Gastrocnemius medialis (tissue), 4 donors: ENCODE results near the gene ACTL6B. TPM values are rescaled to one million over a fixed set of nuclear protein-coding genes. Genes with fewer than 3 reads are reported as not detected.
"Not testable (repeated sequence)": the region's sequence is repeated elsewhere in the genome, so short reads cannot be mapped to it uniquely, and the experiment has no call there.

Source experiments
- ATAC-seq, 2 donors: fragments of 150-250 bp; one replicate each; pipeline ENCODE4 v1.9.1; 2016
- DNase-seq, 2 donors: peaks; one replicate each; pipeline ENCODE4 v3.0.0-alpha.2; 2019
- H3K27ac ChIP-seq, 4 donors: fragments of 200-600 bp; sonication (generic); 1 replicate in 1 of 4; 2 replicates in 3 of 4; pipeline ENCODE4 v1.5.1; 2016 to 2018; ENCODE audit warnings: mild to moderate bottlenecking in 2 of 4, moderate library complexity in 1 of 4
- H3K27me3 ChIP-seq, 3 donors: fragments of 200-600 bp; sonication (generic) in 2 of 3; 1 replicate in 1 of 3; 2 replicates in 2 of 3; pipeline versions ENCODE4 v1.5.1 to v1.6.0; 2016 to 2019; ENCODE audit warnings: mild to moderate bottlenecking in 1 of 3, moderate library complexity in 1 of 3
- H3K36me3 ChIP-seq, 2 donors: fragments of 200-600 bp; sonication (generic) in 1 of 2; one replicate each; pipeline ENCODE4 v1.5.1; 2017 to 2018
- H3K4me1 ChIP-seq, 2 donors: fragments of 200-600 bp; sonication (generic) in 1 of 2; one replicate each; pipeline ENCODE4 v1.5.1; 2016 to 2017; ENCODE audit warnings: mild to moderate bottlenecking in 2 of 2
- H3K4me3 ChIP-seq, 4 donors: fragments of 200-600 bp; sonication (generic) in 3 of 4; 1 replicate in 1 of 4; 2 replicates in 3 of 4; pipeline ENCODE4 v1.5.1; 2016 to 2019; ENCODE audit warnings: mild to moderate bottlenecking in 2 of 4
- H3K9me3 ChIP-seq, 3 donors: fragments of 200-600 bp; sonication (generic) in 2 of 3; 1 replicate in 1 of 3; 2 replicates in 2 of 3; pipeline ENCODE4 v1.5.1; 2016 to 2019
- POLR2A ChIP-seq, 2 donors: fragments of 450-650 bp; IDR thresholded peaks; one replicate each; pipeline ENCODE4 v1.6.1; 2017; ENCODE audit warnings: antibody characterized with exemption in 2 of 2, mild to moderate bottlenecking in 2 of 2, moderate library complexity in 2 of 2
- in situ Hi-C, 4 donors: fragments of 200-750 bp; cut with MboI; loops; one replicate each; pipeline versions ENCODE4 v1.15.0 to v1.8.0; 2017; ENCODE audit warnings: low sequenced_read_pairs in 4 of 4
- intact Hi-C: fragments of 100-400 bp; cut with DNase I; formaldehyde crosslinking; loops from one replicate; pipeline ENCODE4 v1.15.1; 2023; ENCODE audit warnings: low total_unique reads
- total RNA-seq, 4 donors: library from RNA; depleted of rRNA; stranded (reverse); fragments of >200 nt; gene quantifications; one replicate each; pipeline versions ENCODE4 v1.1.0 to v1.2.3, GENCODE V29; 2016
- TF ChIP-seq, protein P1 (sequence below), 5 experiments: fragments of 450-650 bp in 3 of 5; fragments of 200-600 bp in 2 of 5; sonication (generic) in 2 of 5; IDR thresholded peaks in 4 of 5; conservative IDR thresholded peaks in 1 of 5; 1 replicate in 4 of 5; 2 replicates in 1 of 5; pipeline ENCODE4 v1.5.1; 2016 to 2019; ENCODE audit warnings: antibody characterized with exemption in 5 of 5, mild to moderate bottlenecking in 3 of 5, moderate library complexity in 3 of 5

Gene ACTL6B
- total RNA-seq, 4 donors from 2014 or later: not detected

DNA sequence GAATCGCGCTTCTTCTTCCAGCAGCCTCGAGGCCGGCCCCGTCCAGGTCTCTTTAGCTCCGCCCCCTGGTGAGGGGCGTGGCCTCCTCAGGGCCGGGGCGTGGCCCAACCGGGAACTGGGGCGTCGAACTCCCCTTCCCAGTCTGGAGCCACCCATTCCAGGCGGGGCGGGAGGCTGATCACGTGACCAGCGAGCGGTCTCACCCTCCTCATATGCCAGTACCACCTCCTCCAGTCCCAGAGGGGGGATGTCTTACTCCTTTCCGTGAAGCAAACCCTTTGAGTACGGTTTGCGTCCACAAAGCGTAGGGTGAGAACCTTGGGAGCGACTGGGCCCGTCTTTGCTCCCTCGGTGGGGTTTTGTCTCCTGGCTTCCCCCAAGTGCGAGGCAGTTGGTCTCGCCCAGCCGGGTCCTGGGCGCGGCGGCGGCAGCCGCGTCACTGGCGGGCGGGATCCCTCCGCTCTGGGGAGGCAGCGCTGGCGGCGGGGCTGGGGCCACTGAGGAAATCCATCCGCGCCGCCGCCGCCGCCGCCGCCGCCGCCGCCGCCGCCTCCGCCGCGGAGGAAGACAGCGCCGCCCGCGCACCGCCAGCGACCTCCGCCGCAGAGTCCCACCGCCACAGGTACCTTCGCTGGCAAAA, 17.2 kb upstream of the ACTL6B start, which contains the start of gene GNB2:
Gene GNB2, plus strand, starts transcription at position 439 of the 640 bp plus-strand sequence. CDS start 2,526 bp downstream, outside the sequence.
- Histone ChIP-seq H3K36me3 (peaks cover 0 to 21% of the 10 kb centered on the region in 2 donors), H3K27ac (peak within 1 kb of the TSS; percentile 96 to 100 (median 99)), H3K27me3 (no peaks in the 10 kb centered on the region), H3K4me3 (peak within 1 kb of the TSS; percentile 95 to 100 (median 97)), H3K4me1 (peaks cover 0 to 8% of the 10 kb centered on the region in 2 donors), H3K9me3 (no peaks in the 10 kb centered on the region)
- DNase-seq (peak; percentile 98 to 99), ATAC-seq (peak; percentile 90)
- in situ Hi-C loops: no loop called here
- intact Hi-C loops: loop anchor here (1.0 to 10.0 kb wide), 6 partner anchors 33 to 581 kb away; partner anchors contain the start of genes FBXO24, LRCH4, MOSPD3 and POP7
- TF ChIP-seq POLR2A (IDR thresholded peaks at IDR 0.05): peak; percentile 83 to 87
- TF ChIP-seq, protein P1, sequence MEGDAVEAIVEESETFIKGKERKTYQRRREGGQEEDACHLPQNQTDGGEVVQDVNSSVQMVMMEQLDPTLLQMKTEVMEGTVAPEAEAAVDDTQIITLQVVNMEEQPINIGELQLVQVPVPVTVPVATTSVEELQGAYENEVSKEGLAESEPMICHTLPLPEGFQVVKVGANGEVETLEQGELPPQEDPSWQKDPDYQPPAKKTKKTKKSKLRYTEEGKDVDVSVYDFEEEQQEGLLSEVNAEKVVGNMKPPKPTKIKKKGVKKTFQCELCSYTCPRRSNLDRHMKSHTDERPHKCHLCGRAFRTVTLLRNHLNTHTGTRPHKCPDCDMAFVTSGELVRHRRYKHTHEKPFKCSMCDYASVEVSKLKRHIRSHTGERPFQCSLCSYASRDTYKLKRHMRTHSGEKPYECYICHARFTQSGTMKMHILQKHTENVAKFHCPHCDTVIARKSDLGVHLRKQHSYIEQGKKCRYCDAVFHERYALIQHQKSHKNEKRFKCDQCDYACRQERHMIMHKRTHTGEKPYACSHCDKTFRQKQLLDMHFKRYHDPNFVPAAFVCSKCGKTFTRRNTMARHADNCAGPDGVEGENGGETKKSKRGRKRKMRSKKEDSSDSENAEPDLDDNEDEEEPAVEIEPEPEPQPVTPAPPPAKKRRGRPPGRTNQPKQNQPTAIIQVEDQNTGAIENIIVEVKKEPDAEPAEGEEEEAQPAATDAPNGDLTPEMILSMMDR (IDR thresholded peaks at IDR 0.05 in 4 of 5, conservative IDR thresholded peaks at IDR 0.05 in 1 of 5): peak in 2 of 5 experiments; percentile 43 to 53

DNA sequence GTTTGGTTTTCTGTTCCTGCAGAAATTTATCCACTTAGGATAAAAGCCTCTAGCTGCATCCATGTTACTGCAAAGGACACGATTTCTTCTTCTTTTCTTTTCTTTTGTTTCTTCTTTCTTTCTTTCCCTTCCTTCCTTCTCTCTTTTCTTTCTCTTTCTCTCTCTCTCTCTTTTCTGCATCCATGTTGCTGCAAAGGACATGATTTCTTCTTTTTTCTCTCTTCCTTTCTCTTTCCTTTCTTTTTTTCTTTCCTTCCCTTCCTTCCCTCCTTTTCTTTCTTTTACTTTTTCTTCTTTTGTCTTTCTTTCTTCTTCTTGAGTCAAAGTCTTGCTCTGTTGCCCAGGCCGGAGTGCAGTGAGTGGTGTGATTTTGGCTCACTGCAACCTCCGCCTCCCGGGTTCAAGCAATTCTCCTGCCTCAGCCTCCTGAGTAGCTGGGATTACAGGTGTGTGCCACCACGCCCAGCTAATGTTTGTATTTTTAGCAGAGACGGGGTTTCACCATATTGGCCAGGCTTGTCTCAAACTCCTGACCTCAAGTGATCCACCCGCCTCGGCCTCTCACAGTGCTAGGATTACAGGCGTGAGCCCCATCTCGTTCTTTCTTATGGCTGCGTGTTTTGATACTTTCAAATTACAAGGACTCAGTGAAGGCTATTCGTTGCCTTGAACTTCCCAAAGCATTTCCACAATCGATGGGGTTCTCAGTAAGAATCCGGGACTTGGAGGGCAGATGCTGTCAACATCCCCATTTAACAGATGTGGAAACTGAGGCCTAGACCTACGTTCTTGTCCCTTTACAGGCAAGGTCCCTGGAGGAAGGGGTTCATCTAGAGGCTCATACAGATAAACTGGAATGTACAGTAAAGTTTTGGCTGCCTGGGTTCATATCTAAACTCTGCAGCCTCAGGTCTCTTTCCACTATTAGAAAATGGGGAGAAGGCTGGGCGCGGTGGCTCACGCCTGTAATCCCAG, 15.4 kb upstream of the ACTL6B start:
- DNase-seq (no peak), ATAC-seq (no peak)
- H3K4me1 ChIP-seq: peaks cover 0 to 8% of the 10 kb centered on the region in 2 donors
- no peak overlapping the region for H3K4me3 ChIP-seq
- H3K36me3 ChIP-seq: peaks cover 0 to 3% of the 10 kb centered on the region in 2 donors
- no peak overlapping the region for H3K27ac ChIP-seq
- TF ChIP-seq POLR2A (IDR thresholded peaks at IDR 0.05): no peak
- TF ChIP-seq, protein P1 (IDR thresholded peaks at IDR 0.05 in 4 of 5, conservative IDR thresholded peaks at IDR 0.05 in 1 of 5): no peak
- intact Hi-C loops (loop anchor here (10.0 kb wide), 2 partner anchors 197 to 583 kb away; partner anchors contain the start of gene TSC22D4), in situ Hi-C loops (no loop called here)
- H3K9me3 ChIP-seq: no peaks in the 10 kb centered on the region
- H3K27me3 ChIP-seq: no peaks in the 10 kb centered on the region

DNA sequence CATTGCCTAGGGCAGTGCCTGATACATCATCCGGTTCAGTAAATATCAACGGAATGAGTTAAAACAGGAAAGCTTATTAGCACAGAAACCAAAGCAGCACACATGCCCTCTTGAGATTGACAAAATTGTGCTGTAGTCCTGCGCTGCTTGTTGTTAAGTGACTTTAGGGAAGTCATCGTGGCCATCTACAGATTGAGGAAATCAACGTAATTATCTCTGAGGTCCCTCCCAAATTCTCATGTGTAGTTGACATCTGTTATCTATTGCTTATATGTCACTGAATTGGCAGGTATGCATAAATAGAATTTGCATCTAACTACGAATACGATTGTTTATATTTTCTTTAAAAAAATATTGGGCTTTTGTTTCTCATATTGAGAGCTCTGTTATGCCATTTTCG, 13.8 kb upstream of the ACTL6B start:
- Histone ChIP-seq H3K27me3 (no peaks in the 10 kb centered on the region), H3K9me3 (no peaks in the 10 kb centered on the region), H3K4me1 (no peaks in the 10 kb centered on the region), H3K36me3 (no peaks in the 10 kb centered on the region), H3K27ac (no peak overlapping the region), H3K4me3 (no peak overlapping the region)
- DNase-seq (no peak), ATAC-seq (no peak)
- in situ Hi-C loops (no loop called here), intact Hi-C loops (loop anchor here (10.0 kb wide), 2 partner anchors 195 to 585 kb away; partner anchors contain the start of gene TSC22D4)
- TF ChIP-seq, protein P1 (IDR thresholded peaks at IDR 0.05 in 4 of 5, conservative IDR thresholded peaks at IDR 0.05 in 1 of 5): no peak
- no peak for TF ChIP-seq POLR2A (IDR thresholded peaks at IDR 0.05)

DNA sequence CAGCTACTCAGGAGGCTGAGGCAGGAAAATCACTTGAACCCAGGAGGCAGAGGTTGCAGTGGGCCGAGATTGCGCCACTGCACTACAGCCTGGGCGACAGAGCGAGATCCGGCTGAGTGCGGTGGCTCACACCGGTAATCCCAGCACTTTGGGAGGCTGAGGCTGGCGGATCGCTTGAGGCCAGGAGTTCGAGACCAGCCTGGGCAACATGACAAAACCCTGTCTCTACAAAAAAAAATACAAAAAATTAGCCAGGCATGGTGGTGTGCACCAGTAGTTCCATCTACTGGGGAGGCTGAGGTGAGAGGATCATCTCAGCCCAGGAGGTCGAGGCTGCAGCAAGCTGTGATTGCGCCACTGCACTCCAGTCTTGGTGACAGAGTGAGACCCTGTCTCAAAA, 12.9 kb upstream of the ACTL6B start:
- H3K27ac ChIP-seq, H3K36me3 ChIP-seq, in situ Hi-C loops, DNase-seq, H3K9me3 ChIP-seq, H3K27me3 ChIP-seq, H3K4me3 ChIP-seq, ATAC-seq, H3K4me1 ChIP-seq, intact Hi-C loops: not testable (repeated sequence)

DNA sequence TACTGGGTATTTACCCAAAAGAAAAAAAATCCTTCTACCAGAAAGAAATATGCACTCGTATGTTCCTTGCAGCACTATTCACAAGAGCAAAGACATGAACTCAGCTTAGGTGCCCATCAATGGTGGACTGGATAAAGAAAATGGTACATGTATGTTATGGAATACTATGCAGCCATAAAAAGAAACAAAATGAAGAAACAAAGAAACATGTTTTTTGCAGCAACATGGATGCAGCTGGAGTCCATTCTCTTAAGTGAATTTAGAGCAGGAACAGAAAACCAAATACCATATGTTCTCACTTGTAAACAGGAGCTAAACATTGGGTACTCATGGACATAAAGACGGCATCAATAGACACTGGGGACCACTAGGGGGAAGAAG, 11.8 kb upstream of the ACTL6B start:
- DNase-seq: no peak
- TF ChIP-seq, protein P1 (IDR thresholded peaks at IDR 0.05 in 4 of 5, conservative IDR thresholded peaks at IDR 0.05 in 1 of 5): no peak
- TF ChIP-seq POLR2A (IDR thresholded peaks at IDR 0.05): no peak
- Histone ChIP-seq H3K36me3 (no peaks in the 10 kb centered on the region), H3K27me3 (no peaks in the 10 kb centered on the region), H3K27ac (no peak overlapping the region), H3K4me3 (no peak overlapping the region), H3K4me1 (no peaks in the 10 kb centered on the region), H3K9me3 (no peaks in the 10 kb centered on the region)
- in situ Hi-C loops: no loop called here
- intact Hi-C loops: no loop called here
- no peak for ATAC-seq
